Esophagus squamous epithelium (tissue), 5 donors: ENCODE results near the gene TBX15. TPM values are rescaled to one million over a fixed set of nuclear protein-coding genes. Genes with fewer than 3 reads are reported as not detected.

Experiments
- DNase-seq: peaks from one replicate; lab custom pipeline; 2025; lab: John Stamatoyannopoulos, UW
- H3K27ac ChIP-seq, 4 donors: fragments of 200-600 bp; sonication (generic); one replicate each; pipeline ENCODE4 v1.5.1; 2016 to 2019; ENCODE audit warnings: mild to moderate bottlenecking in 1 of 4
- H3K27me3 ChIP-seq, 4 donors: fragments of 200-600 bp; sonication (generic); 1 replicate in 3 of 4; 2 replicates in 1 of 4; pipeline versions ENCODE4 v1.5.1 to v1.6.0; 2017 to 2021; ENCODE audit warnings: antibody characterized with exemption in 1 of 4
- H3K36me3 ChIP-seq, 3 donors: fragments of 200-600 bp; sonication (generic); one replicate each; pipeline ENCODE4 v1.5.1; 2016 to 2019
- H3K4me1 ChIP-seq, 3 donors: fragments of 200-600 bp; sonication (generic); one replicate each; pipeline ENCODE4 v1.5.1; 2017 to 2019
- H3K4me3 ChIP-seq, 4 donors: fragments of 200-600 bp; sonication (generic); 1 replicate in 3 of 4; 2 replicates in 1 of 4; pipeline ENCODE4 v1.5.1; 2016 to 2019; ENCODE audit warnings: mild to moderate bottlenecking in 2 of 4, moderate library complexity in 1 of 4
- H3K9me3 ChIP-seq, 3 donors: fragments of 200-600 bp; sonication (generic); one replicate each; pipeline ENCODE4 v1.5.1; 2016 to 2019
- POLR2A ChIP-seq, 4 donors: fragments of 450-650 bp; IDR thresholded peaks; one replicate each; pipeline ENCODE4 v1.6.1; 2017; ENCODE audit warnings: antibody characterized with exemption in 4 of 4, mild to moderate bottlenecking in 4 of 4, moderate library complexity in 3 of 4
- WGBS, 2 donors: methylation state at CpG; one replicate each; pipeline ENCODE4 v1.1.5; 2018; 5-methylcytosine and 5-hydroxymethylcytosine counted together
- intact Hi-C: fragments of 100-400 bp; cut with DNase I; formaldehyde crosslinking; loops from one replicate; pipeline ENCODE4 v1.15.0; 2022
- total RNA-seq, 4 donors: library from RNA; depleted of rRNA; stranded (reverse); fragments of >200 nt; gene quantifications; one replicate each; pipeline ENCODE4 v1.1.0, GENCODE V29; 2016
- TF ChIP-seq, protein P1 (sequence below), 6 experiments: fragments of 450-650 bp in 4 of 6; fragments of 200-600 bp in 2 of 6; sonication (generic) in 2 of 6; IDR thresholded peaks; one replicate each; pipeline ENCODE4 v1.5.1; 2016 to 2019; ENCODE audit warnings: antibody characterized with exemption in 6 of 6, mild to moderate bottlenecking in 4 of 6, moderate library complexity in 4 of 6
- donor health status: DM: yes; HTN: yes; CAD: no.

TBX15 gene
- total RNA-seq, 4 donors from 2014 or later, result 0.15 to 0.19 TPM; not detected in 2

- Histone ChIP-seq H3K27me3 (peaks cover 0 to 28% (median 0%) of the 10 kb centered on the region in 4 donors), H3K4me3 (no peak overlapping the region), H3K27ac (no peak overlapping the region), H3K9me3 (no peaks in the 10 kb centered on the region), H3K4me1 (no peaks in the 10 kb centered on the region), H3K36me3 (no peaks in the 10 kb centered on the region)
- intact Hi-C loops, result loop anchor here (5.0 kb wide), 1 partner anchor 52 kb away; no protein-coding TSS in a partner anchor
- DNase-seq, result no peak
- WGBS, 2 donors, result 51 to 60% methylated on average over 6 of the region's 6 CpGs
- TF ChIP-seq, protein P1, sequence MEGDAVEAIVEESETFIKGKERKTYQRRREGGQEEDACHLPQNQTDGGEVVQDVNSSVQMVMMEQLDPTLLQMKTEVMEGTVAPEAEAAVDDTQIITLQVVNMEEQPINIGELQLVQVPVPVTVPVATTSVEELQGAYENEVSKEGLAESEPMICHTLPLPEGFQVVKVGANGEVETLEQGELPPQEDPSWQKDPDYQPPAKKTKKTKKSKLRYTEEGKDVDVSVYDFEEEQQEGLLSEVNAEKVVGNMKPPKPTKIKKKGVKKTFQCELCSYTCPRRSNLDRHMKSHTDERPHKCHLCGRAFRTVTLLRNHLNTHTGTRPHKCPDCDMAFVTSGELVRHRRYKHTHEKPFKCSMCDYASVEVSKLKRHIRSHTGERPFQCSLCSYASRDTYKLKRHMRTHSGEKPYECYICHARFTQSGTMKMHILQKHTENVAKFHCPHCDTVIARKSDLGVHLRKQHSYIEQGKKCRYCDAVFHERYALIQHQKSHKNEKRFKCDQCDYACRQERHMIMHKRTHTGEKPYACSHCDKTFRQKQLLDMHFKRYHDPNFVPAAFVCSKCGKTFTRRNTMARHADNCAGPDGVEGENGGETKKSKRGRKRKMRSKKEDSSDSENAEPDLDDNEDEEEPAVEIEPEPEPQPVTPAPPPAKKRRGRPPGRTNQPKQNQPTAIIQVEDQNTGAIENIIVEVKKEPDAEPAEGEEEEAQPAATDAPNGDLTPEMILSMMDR (IDR thresholded peaks at IDR 0.05), result no peak
- TF ChIP-seq POLR2A (IDR thresholded peaks at IDR 0.05), result no peak
These were observed 82.9 kb downstream of the TBX15 start for GRCh38 chr1:118905196-118905595.

DNA sequence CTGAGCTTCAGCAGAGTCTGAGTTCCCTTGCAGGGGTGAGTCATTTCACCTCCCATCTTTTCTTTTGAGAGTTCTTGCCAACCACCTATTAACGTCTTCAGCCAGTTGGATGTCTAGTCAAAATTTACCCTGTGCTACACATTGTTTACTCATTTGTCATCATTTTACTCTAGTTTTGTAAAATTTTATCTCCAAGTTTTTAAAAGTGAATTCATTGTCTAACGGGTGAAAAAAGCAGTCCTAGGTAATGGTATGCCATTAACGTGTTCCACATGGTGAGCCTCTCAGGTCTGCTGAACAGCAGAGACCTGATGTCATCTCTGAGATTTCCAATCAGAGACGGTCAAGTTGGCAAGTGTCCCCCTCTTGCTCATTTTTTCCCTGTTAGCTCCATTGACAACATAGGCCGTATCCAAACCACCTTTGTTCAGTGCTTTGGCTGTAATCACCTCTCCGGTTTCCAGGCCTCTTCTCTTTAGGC lies 85.4 kb downstream of the TBX15 start:
- DNase-seq, result no peak
- Histone ChIP-seq H3K27ac (no peak overlapping the region), H3K36me3 (no peaks in the 10 kb centered on the region), H3K9me3 (no peaks in the 10 kb centered on the region), H3K4me1 (no peaks in the 10 kb centered on the region), H3K27me3 (peaks cover 0 to 19% (median 0%) of the 10 kb centered on the region in 4 donors), H3K4me3 (no peak overlapping the region)
- 76 to 85% methylated on average over 6 of the region's 6 CpGs for WGBS, 2 donors
- no peak for TF ChIP-seq POLR2A (IDR thresholded peaks at IDR 0.05)
- TF ChIP-seq, protein P1 (IDR thresholded peaks at IDR 0.05), result no peak
- intact Hi-C loops, result no loop called here

GRCh38 chr1:118902299-118902698 lies 85.8 kb downstream of the TBX15 start:
- TF ChIP-seq POLR2A (IDR thresholded peaks at IDR 0.05), result no peak
- TF ChIP-seq, protein P1 (IDR thresholded peaks at IDR 0.05), result no peak
- Histone ChIP-seq H3K27ac (no peak overlapping the region), H3K4me1 (no peaks in the 10 kb centered on the region), H3K36me3 (no peaks in the 10 kb centered on the region), H3K4me3 (no peak overlapping the region), H3K27me3 (peaks cover 0 to 15% (median 0%) of the 10 kb centered on the region in 4 donors), H3K9me3 (no peaks in the 10 kb centered on the region)
- intact Hi-C loops, result no loop called here
- WGBS, 2 donors, result 79 to 85% methylated on average over 2 of the region's 2 CpGs
- no peak for DNase-seq

GRCh38 chr1:118900643-118901440 lies 87.3 kb downstream of the TBX15 start:
- Histone ChIP-seq H3K27me3 (peaks cover 0 to 14% (median 0%) of the 10 kb centered on the region in 4 donors), H3K4me1 (no peaks in the 10 kb centered on the region), H3K36me3 (no peaks in the 10 kb centered on the region), H3K4me3 (no peak overlapping the region), H3K27ac (no peak overlapping the region), H3K9me3 (no peaks in the 10 kb centered on the region)
- intact Hi-C loops, result no loop called here
- no peak for DNase-seq
- TF ChIP-seq POLR2A (IDR thresholded peaks at IDR 0.05), result no peak
- TF ChIP-seq, protein P1 (IDR thresholded peaks at IDR 0.05), result no peak

DNA sequence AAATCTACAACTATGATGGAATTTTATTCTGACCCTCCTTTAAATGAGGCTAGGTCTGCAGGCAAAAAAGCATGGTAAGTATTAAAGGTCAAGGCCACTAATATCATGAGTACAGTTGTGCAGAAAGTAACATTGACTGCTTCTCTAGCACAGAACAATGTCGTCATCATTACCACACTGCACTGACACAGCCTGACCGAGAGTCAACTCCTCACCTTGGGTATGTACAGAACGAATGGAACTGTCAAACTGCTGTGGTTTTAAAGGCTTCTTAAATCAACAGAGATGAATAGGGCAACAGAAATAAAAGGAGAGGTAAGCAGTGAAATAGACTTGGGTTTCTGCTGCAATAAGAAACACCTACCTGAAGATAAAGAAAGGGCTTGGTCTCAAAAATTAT lies 88.8 kb downstream of the TBX15 start:
- Histone ChIP-seq H3K27ac (no peak overlapping the region), H3K9me3 (no peaks in the 10 kb centered on the region), H3K36me3 (no peaks in the 10 kb centered on the region), H3K27me3 (peaks cover 0 to 7% (median 0%) of the 10 kb centered on the region in 4 donors), H3K4me3 (no peak overlapping the region), H3K4me1 (no peaks in the 10 kb centered on the region)
- TF ChIP-seq POLR2A (IDR thresholded peaks at IDR 0.05), result no peak
- TF ChIP-seq, protein P1 (IDR thresholded peaks at IDR 0.05), result no peak
- no peak for DNase-seq
- intact Hi-C loops, result no loop called here
- WGBS, 2 donors, result 15 to 37% methylated on average over 3 of the region's 3 CpGs
